Sigmoid colon (tissue), 4 donors: ENCODE results near the gene NRF1.

Source experiments
- CTCF ChIP-seq, 4 experiments: fragments of 450-650 bp in 3 of 4; fragments of 200-600 bp in 1 of 4; IDR thresholded peaks; one replicate each; pipeline ENCODE4 v1.5.1; 2016 to 2019; ENCODE audit warnings: antibody characterized with exemption in 4 of 4, mild to moderate bottlenecking in 3 of 4, moderate library complexity in 2 of 4
- EP300 ChIP-seq, 4 donors: sonication (generic); formaldehyde crosslinking; IDR thresholded peaks; one replicate each; pipeline ENCODE4 v1.6.1; 2017; ENCODE audit warnings: antibody characterized with exemption in 4 of 4
- POLR2A ChIP-seq, 2 donors: fragments of 450-650 bp; IDR thresholded peaks; one replicate each; pipeline ENCODE4 v1.6.1; 2016; ENCODE audit warnings: antibody characterized with exemption in 2 of 2, mild to moderate bottlenecking in 2 of 2, moderate library complexity in 2 of 2
- POLR2AphosphoS5 ChIP-seq, 4 donors: sonication (generic); formaldehyde crosslinking; IDR thresholded peaks; one replicate each; pipeline ENCODE4 v1.6.1; 2017; ENCODE audit warnings: antibody characterized with exemption in 4 of 4

- TF ChIP-seq CTCF (IDR thresholded peaks at IDR 0.05) (no peak), POLR2AphosphoS5 (IDR thresholded peaks at IDR 0.05) (no peak), POLR2A (IDR thresholded peaks at IDR 0.05) (no peak), EP300 (IDR thresholded peaks at IDR 0.05) (no peak)
These were observed 44.1 kb upstream of the NRF1 start for GRCh38 chr7:129567377-129567776.
